GM18873 (cell line): Measurements from ENCODE around the gene SHBG.
"Not testable (repeated sequence)": the region's sequence is repeated elsewhere in the genome, so short reads cannot be mapped to it uniquely, and the experiment has no call there.

Experiments
- ATAC-seq: cut with Tn5 transposase; IDR thresholded peaks from one replicate; pipeline ENCODE4 v1.9.1; 2021; ENCODE audit warnings: mild to moderate bottlenecking, moderate library complexity, moderate number of reproducible peaks; ENCODE audit not compliant: unreplicated experiment, low FRiP score

SHBG gene, protein sequence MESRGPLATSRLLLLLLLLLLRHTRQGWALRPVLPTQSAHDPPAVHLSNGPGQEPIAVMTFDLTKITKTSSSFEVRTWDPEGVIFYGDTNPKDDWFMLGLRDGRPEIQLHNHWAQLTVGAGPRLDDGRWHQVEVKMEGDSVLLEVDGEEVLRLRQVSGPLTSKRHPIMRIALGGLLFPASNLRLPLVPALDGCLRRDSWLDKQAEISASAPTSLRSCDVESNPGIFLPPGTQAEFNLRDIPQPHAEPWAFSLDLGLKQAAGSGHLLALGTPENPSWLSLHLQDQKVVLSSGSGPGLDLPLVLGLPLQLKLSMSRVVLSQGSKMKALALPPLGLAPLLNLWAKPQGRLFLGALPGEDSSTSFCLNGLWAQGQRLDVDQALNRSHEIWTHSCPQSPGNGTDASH

DNA sequence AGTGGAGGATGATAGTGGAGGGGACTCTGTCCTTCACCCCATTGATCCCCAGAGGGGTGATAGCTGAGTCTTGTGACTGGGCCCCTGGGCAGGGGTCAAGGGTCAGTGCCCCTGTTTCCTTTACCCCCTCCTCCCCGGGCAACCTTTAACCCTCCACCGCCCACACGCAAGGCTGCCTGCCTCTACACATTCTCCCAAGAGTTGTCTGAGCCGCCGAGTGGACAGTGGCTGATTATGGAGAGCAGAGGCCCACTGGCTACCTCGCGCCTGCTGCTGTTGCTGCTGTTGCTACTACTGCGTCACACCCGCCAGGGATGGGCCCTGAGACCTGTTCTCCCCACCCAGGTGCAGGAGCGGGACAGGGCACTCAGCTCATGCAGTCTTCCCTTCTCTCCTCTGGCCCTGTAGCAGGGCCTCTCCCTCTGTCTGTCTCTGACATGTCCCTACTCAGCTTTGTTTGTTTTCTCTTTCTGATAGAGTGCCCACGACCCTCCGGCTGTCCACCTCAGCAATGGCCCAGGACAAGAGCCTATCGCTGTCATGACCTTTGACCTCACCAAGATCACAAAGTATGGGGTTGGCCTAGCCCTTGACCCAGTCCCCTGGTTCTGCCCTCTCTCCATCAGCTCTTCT, at the start of gene SHBG:
Gene SHBG, plus strand, starts transcription at position 197 of the 633 bp plus-strand sequence. Its CDS starts 38 bp downstream, at position 235.
- no peak for ATAC-seq

DNA sequence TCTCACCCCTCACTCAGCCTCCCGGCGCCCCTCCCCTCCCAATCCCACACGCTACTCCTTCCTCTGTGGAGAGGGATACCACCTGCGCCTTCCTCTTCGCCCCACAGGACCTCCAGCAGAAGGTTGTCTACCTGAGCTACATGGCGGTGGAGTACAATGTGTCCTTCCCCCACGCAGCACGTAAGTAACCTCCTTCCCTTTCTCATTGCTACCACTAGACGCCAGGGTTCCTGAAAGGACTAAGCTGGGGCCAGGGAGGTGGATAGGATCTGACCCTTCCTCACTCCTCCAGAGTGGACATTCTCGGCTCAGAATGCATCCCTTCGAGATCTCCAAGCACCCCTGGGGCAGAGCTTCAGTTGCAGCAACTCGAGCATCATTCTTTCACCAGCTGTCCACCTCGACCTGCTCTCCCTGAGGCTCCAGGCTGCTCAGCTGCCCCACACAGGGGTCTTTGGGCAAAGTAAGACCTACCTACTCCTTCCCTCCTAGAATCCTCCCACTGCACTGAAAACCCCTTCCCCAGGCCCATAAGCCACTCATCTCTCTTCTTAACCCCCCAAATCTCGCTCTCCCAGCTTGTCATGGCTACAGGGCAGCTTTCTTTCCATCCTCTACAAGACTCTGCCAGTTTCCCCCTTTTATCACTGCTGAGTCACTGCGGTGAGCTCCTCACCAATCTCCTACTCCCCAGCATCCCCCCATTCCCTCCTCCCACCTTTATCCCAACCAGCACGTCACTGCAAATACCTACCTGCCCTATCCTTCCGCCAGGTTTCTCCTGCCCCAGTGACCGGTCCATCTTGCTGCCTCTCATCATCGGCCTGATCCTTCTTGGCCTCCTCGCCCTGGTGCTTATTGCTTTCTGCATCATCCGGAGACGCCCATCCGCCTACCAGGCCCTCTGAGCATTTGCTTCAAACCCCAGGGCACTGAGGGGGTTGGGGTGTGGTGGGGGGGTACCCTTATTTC, 49.0 kb upstream of the SHBG start:
- no peak for ATAC-seq

DNA sequence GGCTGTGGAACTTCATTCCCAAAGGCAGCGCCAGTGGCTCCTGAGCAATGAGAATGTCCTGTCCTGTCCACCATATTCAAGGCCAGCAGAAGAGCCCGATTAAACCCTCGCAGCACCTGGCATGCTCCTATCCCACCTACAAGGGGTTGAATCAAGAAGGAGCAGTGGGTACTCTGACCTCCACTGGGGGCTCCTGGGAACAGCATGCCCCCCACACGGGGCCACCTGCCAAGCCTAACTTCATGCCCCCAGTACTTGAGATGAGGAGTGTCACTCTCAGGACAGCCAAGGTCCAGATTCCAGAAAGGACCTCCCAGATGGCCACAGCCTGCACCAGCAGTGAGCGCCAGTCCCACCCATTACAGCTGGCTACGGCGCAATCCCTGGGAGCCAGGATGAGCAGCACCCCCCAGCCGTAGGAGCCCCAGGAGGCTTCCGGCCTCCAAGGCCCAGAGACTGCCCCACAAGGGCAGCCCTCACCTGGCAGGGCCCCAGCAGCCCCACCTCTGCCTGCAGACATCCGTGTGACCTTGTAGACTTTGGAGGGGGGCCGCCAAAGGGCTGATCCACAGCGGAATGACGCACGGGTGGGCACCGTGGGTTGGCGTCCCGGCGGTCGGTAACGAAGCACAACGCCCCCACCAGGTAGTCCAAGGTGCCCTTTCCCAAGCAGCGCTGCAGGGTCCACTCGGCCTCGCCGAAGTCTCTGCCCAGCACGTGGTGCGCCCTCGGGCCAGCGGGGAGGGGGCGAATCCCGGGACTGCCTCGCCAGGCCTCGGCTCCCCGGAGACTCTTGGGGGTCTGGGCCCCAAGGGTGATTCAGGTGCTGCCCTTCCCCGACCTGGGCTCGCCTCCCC, 47.3 kb upstream of the SHBG start:
- no peak for ATAC-seq

DNA sequence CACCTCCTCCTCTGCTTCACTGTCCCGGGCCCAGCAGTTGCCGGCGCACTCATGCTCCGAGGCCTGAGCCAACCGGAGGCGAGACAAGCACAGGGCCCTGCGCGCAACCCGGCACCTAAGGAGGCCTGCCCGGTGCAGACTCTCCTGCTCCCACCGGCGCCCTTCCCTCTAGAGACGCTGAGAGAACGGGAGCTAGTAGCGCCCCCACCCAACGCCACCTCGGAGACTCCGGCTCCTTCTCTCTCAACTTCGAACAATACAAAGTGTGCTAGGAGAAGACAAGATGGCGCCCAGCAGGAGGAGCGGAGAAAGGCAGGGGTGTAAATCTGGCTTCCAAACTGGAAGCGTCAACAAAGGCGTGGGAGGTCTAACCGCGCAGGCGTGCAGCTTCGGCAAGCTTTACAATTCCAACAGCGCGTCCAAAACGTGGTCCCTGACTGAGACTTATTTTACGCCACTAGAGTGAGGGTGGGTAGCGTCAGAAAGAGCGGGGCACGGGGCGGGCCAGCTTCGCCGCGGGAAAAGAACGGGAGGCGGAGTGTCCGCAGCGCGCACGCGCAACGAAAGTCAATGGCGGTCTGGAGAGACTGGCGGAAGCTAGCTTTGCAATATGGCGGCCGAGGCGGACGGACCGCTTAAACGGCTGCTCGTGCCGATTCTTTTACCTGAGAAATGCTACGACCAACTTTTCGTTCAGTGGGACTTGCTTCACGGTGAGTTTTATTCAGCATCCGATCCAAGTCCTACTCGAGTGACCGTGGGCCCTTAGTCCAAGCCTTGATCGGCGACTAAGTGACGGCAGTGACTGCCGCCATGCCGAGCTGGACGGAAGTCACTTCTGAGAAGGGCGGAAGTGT, 46.5 kb upstream of the SHBG start, which contains the start of gene MPDU1:
Gene MPDU1, plus strand, starts transcription at position 600 of the 857 bp plus-strand sequence. Its CDS starts 11 bp downstream, at position 611.
- ATAC-seq, result peak; percentile 65

DNA sequence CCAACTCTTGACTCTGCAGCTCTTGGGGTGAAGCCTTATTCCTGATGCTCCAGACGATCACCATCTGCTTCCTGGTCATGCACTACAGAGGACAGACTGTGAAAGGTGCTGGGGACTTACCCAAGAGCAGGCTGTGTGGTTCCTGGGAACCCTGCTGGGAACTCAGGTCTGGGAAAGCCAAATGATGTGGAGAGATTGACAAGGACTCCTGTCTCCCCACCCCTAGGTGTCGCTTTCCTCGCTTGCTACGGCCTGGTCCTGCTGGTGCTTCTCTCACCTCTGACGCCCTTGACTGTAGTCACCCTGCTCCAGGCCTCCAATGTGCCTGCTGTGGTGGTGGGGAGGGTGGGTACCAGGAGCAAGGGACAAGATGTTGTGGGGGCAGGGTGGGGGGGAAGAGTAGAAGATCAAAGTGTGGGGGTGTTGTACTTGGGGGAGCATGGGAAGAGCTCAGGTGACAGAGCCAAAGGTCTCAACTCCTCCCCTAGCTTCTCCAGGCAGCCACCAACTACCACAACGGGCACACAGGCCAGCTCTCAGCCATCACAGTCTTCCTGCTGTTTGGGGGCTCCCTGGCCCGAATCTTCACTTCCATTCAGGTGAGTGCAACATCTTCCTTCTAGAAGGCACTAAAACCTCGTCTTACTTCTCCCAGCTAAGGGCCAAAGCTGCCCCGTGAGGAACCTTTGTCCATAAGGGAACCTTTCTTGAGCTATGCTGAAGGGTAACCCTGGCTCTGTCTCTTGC, 43.1 kb upstream of the SHBG start:
- ATAC-seq, result no peak

DNA sequence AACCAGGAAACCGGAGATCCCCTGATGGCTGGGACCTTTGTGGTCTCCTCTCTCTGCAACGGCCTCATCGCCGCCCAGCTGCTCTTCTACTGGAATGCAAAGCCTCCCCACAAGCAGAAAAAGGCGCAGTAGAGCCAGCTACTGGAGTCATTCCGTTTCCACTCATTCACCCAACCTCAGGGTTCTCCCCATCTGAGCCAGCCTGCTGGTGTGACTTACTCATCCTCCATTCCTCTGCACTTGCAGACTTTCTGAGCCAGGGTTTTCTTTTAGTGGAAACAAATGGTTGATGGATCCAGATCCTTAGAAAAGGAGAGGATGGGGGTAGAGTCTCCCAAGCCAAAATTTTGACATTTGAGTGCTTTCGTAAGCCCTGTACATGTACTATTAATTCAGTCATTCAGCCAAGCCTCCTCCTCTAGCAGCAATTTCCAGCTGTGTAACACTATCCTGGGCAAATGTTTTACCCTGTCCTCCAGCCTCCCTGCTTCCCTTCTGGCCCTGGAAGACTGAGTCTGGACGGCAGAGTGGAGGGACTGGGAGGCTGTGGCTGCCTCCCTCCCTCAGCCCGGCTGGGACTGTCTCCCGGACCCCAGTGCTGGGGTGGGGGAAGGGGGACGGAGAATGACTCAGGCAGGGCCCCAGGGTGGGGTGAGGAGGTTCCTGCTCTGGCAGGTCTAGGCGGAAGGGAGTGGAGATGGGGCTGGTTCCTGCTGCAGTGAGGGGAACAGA, 42.3 kb upstream of the SHBG start:
- no peak for ATAC-seq

DNA sequence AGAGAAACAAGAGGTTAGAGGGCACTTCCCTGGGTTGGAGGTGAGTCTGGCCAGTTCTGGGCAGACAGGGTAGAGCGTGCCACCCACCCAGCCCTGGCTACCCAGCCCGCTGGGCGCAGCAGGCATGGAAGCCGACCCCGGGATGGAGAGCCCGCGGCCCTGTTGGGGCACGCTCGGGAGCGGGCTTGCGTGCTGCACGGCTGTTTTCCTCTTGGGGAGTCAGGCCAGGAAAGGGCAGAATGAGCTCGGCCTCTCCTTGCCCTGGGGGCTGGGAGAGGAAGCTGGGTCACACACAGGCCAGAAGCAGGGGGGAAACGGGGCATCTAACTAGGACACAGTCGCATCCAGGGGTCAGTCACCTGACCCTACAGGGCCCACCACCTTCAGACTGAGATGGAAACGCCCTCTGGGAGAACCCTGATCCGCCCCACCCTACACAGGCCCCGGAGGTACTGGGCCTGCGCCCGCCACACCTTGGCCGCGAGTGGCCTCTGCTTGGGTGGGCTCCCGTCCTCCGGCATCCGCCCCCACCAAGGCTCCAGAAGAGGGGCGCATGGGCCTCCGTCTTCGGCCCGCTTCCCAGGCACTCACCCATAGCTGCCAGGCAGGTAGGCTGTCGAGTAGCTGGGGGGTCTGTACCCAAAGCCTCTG, 41.3 kb upstream of the SHBG start:
- ATAC-seq, result no peak

DNA sequence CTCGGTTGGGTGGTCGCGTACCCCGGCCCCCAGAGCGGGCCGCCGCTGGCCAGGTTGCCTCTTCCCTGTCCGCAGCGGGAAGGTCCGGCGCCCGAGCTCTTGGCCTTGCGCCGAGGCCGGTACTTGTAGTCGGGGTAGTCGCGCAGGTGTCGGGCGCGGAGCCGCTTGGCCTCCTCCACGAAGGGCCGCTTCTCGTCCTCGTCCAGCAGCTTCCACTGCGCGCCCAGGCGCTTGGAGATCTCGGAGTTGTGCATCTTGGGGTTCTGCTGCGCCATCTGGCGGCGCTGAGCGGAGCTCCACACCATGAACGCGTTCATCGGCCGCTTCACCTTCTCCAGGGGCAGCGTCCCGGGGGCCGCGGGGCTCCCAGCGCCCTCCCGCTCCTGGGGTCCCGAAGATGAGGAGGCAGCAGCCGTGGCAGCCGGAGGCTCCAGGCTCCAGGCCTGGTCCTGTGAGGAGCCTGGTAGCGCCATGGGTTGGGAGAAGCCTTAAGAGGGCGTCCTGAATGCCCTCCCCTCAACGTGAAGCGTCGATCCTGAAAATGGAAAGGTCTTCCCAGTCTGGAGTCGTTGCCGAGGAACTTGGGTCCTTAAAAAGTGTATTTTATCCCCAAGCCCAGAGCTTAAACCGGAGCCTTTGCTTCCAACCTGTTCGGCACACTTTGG, 40.6 kb upstream of the SHBG start:
- no peak for ATAC-seq

DNA sequence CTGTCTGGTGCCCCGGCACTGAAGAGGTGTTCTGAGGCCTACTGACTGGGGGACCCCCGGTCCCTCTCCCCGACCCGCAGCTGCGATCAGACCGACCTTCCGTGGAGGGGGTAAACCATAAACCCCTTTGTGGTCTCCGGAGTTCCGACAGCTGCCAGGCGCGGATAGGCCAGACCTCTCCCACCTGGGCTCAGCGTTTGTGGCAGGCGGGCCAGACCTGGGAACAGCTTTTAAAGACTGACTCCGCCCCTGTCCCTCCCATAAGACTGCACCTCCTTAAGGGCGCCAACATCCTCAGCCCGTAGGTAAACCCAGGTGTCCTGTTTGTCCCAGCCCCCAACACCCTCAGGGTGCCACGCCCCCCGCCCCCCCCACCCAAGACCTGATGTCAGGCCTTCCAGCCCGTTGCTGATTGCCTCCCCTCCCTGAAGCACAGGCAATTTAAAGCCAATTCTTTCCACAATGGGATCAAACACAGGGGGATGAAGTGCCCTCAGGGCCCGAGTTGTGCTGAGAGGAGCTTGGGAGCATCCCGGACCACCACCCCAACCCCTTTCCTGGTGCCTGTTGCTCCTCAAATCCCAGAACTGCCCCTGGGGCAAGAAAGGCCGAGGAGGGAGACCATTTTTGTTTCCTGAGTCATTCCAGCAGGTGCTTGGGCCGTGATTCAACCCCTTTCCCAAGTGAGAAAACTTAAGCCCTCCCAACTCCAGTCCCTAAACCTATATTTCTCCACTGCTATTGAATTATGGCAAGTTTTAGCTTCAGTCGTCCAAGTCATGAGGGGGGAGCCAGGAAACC, 39.8 kb upstream of the SHBG start, which contains the start of gene SOX15:
Gene SOX15, minus strand, starts transcription at position 204 of the 801 bp plus-strand sequence. CDS start 418 bp downstream, outside the sequence.
- ATAC-seq, result no peak

DNA sequence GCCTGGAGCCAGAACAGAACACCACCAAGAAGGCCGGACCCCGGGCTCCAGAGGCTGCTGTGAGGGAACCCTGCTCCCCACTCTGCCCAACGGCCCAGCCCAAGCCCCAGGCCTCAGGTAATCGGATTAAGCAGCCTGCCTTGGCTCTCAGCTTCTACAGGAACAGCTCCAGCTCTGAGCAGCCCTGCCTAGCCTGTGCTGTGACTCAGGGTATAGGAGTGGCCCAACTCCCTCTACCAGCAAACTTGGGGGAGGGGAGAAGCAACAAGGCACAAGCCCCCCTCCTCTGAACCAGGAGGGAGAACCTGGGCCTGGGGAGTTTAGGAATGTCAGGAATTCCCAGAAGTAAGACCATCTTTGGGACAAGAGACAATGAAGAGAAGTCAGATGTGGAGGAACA, 39.2 kb upstream of the SHBG start:
- no peak for ATAC-seq

DNA sequence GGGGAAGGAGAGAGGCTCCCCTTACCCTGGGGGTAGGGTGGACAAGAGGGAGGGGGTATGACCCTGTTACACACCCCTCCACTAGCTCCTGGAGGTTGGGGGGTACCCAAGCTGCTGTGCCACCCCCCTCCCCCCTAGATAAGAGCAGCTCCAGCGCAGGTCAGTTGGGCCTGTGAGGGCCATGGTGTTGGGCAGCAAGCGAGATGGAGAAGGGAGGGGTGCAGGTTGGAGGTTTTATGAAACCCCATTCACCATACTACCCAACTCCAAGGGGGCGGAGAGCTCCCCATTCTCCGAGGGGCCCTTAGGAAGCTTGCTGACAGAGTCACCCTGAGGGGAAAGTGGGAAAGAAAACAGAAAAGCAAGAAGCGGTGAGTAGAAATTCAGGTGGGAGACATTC, 38.3 kb upstream of the SHBG start:
- no peak for ATAC-seq

DNA sequence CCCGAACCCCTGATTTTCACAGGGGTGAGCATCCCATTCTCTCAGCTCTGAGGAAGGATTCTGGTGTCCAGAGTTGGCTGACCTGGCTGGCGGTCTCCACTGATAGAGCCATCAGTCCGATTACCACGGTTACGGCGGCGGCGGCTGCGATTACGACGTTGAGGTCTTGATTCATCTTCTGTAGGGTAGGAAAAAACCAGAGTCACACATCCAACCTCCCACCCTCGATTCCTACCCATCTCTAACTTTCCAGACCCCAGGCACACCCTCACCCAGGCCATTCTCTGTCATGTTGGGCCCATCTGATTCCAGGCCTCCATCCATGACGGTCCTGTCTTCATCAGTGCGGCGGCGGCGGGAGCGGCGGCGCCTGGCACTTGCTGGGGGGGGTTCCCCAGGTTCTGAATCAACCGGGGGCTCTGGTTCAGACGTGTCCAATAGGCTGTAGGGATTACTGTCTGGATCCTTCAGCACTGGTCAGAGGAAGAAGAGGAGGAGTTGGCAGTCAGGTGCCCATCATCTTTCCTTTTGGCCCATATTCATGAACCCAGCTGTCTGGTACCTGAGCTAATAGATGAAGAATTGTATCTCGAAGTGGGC, 37.4 kb upstream of the SHBG start:
- ATAC-seq, result no peak

DNA sequence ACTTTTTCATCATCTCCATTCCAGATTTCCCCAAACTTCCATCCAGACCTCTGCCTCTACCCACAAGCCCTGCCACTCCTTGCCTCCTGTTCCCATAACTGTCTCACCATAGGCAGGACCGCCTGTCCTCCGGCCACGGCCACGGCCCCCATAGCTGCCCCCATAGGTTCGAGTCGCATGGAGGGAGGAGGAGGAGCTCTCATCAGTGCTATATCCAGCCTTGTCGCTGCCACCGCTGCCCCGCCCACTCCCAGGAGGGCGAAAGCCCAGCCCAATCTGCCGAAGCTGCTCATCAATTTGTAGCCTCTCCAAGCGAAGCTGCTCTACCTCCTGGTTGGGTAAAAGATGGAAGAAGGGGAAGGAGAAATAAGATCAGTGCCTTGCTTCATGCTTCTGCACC, 36.6 kb upstream of the SHBG start:
- ATAC-seq, result no peak

DNA sequence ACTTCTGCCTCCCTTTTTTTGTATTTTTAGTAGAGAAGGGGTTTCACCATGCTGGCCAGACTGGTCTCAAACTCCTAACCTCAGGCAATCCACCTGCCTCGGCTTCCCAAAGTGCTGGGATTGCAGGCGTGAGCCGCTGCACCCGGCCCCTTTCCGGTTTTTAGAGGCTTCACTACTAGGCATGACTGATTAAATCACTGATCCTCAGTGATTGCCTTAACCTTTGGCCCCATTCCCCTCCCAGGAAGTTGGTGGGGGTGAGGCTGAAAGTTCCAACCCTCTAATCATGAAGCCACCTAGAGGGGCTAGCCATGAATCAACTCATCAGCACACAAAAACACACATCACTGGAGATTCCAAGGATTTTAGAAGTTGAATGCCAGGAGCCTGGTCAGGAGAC, 32.4 kb upstream of the SHBG start:
- ATAC-seq, result not testable (repeated sequence)

DNA sequence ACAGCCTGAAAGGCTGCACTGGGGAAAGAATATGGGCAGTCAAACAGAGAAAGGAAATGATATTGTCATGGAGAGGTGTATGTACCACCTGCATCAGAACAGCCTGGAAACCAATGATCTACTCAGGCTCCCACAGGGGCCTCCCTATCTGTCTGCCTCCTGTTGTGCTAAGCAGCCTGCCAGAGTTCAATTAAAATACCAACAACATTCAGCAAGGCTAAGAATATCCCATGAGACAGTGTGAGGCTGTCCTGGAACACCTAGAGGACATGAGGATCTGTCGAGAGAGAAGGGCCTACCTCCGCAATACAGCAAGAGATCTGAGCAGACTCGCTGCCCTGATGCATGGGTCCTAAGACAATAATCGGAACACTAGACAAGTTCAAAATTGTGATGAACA, 23.7 kb upstream of the SHBG start:
- ATAC-seq, result no peak
